ENCODE measurements around the gene ZBTB39. TPM values are rescaled to one million over a fixed set of nuclear protein-coding genes. Genes with fewer than 3 reads are reported as not detected.
"Not testable (repeated sequence)": the region's sequence is repeated elsewhere in the genome, so short reads cannot be mapped to it uniquely, and the experiment has no call there.

The ZBTB39 gene, protein sequence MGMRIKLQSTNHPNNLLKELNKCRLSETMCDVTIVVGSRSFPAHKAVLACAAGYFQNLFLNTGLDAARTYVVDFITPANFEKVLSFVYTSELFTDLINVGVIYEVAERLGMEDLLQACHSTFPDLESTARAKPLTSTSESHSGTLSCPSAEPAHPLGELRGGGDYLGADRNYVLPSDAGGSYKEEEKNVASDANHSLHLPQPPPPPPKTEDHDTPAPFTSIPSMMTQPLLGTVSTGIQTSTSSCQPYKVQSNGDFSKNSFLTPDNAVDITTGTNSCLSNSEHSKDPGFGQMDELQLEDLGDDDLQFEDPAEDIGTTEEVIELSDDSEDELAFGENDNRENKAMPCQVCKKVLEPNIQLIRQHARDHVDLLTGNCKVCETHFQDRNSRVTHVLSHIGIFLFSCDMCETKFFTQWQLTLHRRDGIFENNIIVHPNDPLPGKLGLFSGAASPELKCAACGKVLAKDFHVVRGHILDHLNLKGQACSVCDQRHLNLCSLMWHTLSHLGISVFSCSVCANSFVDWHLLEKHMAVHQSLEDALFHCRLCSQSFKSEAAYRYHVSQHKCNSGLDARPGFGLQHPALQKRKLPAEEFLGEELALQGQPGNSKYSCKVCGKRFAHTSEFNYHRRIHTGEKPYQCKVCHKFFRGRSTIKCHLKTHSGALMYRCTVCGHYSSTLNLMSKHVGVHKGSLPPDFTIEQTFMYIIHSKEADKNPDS
- 1 to 10 TPM; 3.5 to 8.6 (median 4.6) TPM for total RNA-seq
- long read RNA-seq, donor 1, full-length matches to known transcripts: 3 of 8 reads
- long read RNA-seq, donor 1, partial matches to known transcripts: 0 of 8 reads
- long read RNA-seq, donor 1, other reads (novel, unspliced or antisense): 5 of 8 reads
- long read RNA-seq, donor 2, full-length matches to known transcripts: 1 of 1 reads
- long read RNA-seq, donor 2, partial matches to known transcripts: 0 of 1 reads
- long read RNA-seq, donor 2, other reads (novel, unspliced or antisense): 0 of 1 reads

DNA sequence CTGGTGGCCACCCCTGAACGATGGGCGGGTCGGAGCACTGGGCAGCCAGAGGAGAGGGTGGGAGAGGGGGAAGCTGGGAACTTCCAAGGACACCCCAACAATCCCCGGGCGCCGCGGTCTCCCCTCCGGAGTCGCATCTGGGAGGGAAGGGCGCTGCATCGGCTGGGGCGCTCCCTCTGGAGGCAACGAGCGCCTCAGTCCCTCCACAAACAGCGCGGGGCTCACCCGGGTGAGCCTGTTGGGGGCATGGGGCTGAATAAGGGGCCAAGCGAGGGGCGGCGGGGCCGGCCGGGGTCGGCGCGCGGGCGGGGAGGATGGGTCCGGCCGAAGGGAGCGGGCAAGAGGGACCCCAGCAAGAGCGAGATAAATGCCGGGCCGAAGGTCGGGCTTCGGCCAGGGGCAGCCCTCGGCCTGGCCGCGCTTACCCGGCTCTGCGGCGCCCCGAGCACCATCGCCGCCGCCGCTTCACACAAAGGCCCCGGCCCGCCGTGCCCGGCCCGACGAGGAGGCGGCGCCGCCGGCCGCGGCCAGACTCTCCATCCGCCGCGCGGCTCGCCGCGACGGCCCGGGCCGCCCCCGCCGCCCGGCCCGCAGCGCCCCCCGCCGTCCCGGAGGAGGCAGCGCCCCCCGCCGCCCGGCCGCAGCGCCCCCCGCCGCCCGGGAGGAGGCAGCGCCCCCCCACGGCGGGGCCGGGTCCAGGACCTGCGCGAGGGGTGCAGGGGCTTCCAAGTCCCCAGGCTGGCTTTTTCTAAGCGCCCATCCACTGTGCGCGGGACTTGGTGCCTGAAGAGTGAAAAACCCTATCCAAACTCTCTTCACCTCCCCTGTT is at the start of gene ZBTB39:
ZBTB39 (minus strand) TSS at position 567 of the 829 bp plus-strand sequence. CDS start 1,629 bp downstream, outside the sequence.
- intact Hi-C loops (cut with DNase I, micrococcal nuclease): loop anchor here in 1 of 2 donors (2.0 kb wide), 1 partner anchor 57 kb away; no protein-coding TSS in a partner anchor
- peaks cover 13% of the 10 kb centered on the region for H3K4me1 ChIP-seq (ENCODE audit: low read depth)

DNA sequence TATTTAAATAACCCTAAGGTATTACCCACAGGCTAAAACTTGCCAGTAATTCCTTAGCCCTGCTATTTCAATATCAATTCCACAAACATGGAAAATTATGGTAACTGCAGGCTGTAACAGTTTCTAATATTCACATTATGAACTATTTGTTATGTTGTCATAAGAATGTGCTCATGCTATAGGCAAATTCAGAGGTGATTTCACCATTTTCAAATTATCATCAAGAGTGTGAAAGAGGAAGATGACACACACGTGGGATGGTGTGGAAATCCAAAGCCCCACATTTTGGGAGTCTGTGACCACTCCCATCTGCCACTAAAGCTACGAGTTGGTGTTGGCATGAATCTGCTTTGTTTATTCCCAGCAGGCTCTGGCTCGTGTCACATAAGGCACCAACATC is 49.5 kb upstream of the ZBTB39 start:
- intact Hi-C loops (cut with DNase I, micrococcal nuclease): no loop called here
- no peak for DNase-seq
- H3K9me3 ChIP-seq: no peaks in the 10 kb centered on the region
- TF ChIP-seq, protein P1, sequence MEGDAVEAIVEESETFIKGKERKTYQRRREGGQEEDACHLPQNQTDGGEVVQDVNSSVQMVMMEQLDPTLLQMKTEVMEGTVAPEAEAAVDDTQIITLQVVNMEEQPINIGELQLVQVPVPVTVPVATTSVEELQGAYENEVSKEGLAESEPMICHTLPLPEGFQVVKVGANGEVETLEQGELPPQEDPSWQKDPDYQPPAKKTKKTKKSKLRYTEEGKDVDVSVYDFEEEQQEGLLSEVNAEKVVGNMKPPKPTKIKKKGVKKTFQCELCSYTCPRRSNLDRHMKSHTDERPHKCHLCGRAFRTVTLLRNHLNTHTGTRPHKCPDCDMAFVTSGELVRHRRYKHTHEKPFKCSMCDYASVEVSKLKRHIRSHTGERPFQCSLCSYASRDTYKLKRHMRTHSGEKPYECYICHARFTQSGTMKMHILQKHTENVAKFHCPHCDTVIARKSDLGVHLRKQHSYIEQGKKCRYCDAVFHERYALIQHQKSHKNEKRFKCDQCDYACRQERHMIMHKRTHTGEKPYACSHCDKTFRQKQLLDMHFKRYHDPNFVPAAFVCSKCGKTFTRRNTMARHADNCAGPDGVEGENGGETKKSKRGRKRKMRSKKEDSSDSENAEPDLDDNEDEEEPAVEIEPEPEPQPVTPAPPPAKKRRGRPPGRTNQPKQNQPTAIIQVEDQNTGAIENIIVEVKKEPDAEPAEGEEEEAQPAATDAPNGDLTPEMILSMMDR (IDR thresholded peaks at IDR 0.05): no peak
- H3K36me3 ChIP-seq (ENCODE audit: low read depth): no peaks in the 10 kb centered on the region
- ATAC-seq: no peak
- H3K4me1 ChIP-seq (ENCODE audit: low read depth): peaks cover 6% of the 10 kb centered on the region
- H3K4me3 ChIP-seq: no peak overlapping the region

More for the DNA sequence above, at the start of gene ZBTB39:
- TF ChIP-seq, protein P1 (IDR thresholded peaks at IDR 0.05): peak; percentile 68
- ATAC-seq: peak; percentile 90
- no peaks in the 10 kb centered on the region for H3K9me3 ChIP-seq
- peak; percentile 56 to 80 (median 60) for DNase-seq
- no peaks in the 10 kb centered on the region for H3K36me3 ChIP-seq (ENCODE audit: low read depth)
- H3K4me3 ChIP-seq: peak within 1 kb of the TSS; percentile 58

DNA sequence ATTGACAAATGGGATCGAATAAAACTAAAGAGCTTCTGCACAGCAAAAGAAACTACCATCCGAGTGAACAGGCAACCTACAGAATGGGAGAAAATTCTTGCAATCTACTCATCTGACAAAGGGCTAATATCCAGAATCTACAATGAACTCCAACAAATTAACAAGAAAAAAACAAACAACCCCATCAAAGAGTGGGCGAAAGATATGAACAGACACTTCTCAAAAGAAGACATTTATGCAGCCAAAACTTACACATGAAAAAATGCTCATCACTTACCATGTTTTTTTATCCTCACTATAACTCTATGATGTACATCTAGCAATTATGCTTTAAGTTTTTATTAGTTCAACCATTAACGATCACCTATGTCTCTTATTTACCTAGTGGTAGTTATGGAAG is 47.6 kb upstream of the ZBTB39 start:
- intact Hi-C loops (cut with DNase I, micrococcal nuclease); ATAC-seq; H3K4me1 ChIP-seq (ENCODE audit: low read depth); H3K9me3 ChIP-seq; H3K4me3 ChIP-seq; H3K36me3 ChIP-seq (ENCODE audit: low read depth); DNase-seq: not testable (repeated sequence)

DNA sequence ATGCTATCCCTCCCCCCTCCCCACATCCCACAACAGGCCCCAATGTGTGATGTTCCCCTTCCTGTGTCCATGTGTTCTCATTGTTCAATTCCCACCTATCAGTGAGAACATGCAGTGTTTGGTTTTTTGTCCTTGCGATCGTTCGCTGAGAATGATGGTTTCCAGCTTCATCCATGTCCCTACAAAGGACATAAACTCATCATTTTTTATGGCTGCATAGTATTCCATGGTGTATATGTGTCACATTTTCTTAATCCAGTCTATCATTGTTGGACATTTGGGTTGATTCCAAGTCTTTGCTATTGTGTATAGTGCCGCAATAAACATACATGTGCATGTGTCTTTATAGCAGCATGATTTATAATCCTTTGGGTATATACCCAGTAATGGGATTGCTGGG is 46.8 kb upstream of the ZBTB39 start:
- ATAC-seq; DNase-seq; intact Hi-C loops (cut with DNase I, micrococcal nuclease): not testable (repeated sequence)

DNA sequence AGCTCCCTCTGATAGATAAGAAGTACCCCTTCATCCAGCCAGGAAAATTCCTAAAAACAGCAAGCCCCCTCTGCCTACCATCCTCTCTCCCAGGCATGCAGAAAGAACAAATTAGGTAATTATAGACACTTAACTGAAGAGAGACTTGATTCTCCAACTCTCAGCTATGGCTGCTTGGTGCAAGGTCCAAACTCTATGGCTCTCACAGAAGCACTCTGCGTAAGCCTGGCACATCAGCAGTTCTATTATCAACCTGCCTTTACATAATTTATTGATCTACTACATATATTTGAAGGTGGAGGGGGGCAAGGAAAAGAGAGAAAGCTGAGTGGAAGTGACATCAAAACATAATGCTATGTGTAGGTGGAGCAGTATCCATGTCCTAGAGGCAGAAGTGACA is 44.7 kb upstream of the ZBTB39 start:
- Histone ChIP-seq H3K36me3 (ENCODE audit: low read depth) (no peaks in the 10 kb centered on the region), H3K9me3 (no peaks in the 10 kb centered on the region), H3K4me3 (no peak overlapping the region), H3K4me1 (ENCODE audit: low read depth) (peaks cover 19% of the 10 kb centered on the region)
- ATAC-seq: no peak
- DNase-seq: no peak
- intact Hi-C loops (cut with DNase I, micrococcal nuclease): no loop called here
- TF ChIP-seq, protein P1 (IDR thresholded peaks at IDR 0.05): no peak

More for the DNA sequence above, 46.8 kb upstream of the ZBTB39 start:
- not testable (repeated sequence) for H3K9me3 ChIP-seq; H3K4me3 ChIP-seq; H3K36me3 ChIP-seq (ENCODE audit: low read depth)
- peaks cover 10% of the 10 kb centered on the region for H3K4me1 ChIP-seq (ENCODE audit: low read depth)

DNA sequence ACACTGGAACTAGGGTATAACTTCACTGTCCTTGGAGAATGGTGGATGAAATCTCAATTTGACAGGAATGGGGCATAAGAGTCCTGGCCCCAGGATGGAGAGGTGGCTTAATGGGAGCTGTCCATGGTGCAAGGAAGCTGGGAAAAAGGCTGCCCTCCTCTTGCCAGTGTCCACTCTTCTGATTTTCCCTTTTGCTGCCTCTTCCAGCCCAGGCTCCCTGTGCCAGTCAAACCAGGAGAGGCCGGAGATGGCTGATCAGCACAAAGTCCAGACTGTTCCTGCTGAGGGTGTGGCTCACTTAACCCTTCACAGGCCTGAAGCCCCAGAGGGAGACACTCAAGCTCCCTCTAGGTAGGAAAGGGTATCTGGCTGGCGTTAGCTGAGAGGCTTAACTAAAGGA is 43.5 kb upstream of the ZBTB39 start, which contains the start of gene MYO1A:
MYO1A (minus strand) TSS at position 240 of the 400 bp plus-strand sequence. CDS start 1,806 bp downstream, outside the sequence.
- TF ChIP-seq, protein P1 (IDR thresholded peaks at IDR 0.05): no peak
- Histone ChIP-seq H3K9me3 (no peaks in the 10 kb centered on the region), H3K4me1 (ENCODE audit: low read depth) (peaks cover 19% of the 10 kb centered on the region), H3K36me3 (ENCODE audit: low read depth) (no peaks in the 10 kb centered on the region), H3K4me3 (peak within 1 kb of the TSS; percentile 17)
- intact Hi-C loops (cut with DNase I, micrococcal nuclease): no loop called here
- ATAC-seq (peak; percentile 91), DNase-seq (peak; percentile 65 to 79 (median 74))

All from mucosa of descending colon (tissue), 3 donors.